Epidermal melanocyte (primary cell): Measurements from ENCODE around the gene OXTR.

ENCODE experiments used
- DNase-seq: peaks from one replicate; pipeline ENCODE4 v3.0.0; 2011; ENCODE audit warnings: low spot score; ENCODE audit not compliant: insufficient read length

Gene OXTR

DNA sequence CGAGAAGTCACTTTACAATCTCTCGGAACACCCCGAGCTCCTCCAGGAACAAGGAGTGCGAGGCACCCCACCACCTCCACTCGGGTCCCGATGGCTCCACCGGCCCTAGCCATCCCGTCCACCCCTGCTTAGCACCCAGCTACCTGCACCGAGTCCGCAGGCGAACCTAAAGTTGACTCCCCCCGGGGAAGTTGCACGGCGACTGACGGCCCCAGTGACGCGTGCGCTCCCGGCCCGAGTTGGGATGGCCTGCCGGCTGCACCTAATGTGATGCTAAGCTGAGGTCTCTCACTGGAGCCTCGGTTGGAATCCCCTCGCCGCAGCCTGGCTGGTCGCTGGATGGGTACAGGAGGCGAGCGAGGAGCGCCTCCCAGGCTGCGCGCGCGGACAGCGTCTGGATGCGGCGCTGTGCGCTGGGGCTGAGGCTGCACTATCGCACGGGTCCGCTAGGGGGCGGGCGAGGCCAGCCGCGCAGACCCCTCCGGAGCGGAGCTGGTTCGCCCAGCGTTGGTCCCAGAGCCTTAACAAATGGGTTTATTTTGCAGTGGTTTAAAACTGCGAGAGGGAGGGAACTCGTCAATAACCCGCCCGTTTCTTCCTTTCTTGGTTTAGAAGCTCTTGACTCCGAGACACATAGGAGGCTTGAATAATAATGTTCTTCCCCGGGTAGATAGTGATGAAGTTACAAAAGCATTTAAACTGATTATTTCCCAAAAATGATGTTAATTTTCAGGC is at the start of gene OXTR:
OXTR (minus strand) TSS at position 526 of the 735 bp plus-strand sequence. CDS start 1,426 bp downstream, outside the sequence.
- peak; percentile 95 for DNase-seq

DNA sequence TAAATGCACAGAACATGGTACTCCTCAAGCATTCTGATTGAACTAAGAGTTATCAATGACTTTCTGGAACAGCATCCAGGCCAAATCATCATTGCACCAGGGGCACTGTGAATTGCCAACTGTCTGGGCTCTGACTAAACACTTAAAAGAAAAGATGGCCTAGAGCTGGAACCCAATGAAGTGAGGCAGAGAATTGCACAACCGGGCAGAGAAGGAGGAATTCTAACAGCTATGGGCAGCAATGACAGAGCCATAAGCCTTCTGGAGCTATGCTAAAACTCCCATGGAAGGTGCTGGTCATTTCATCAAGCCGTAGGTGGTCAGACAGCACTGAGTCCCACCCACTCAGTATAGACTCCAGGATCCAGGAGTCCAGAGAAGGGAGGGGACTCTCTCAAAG is 48.1 kb upstream of the OXTR start:
- DNase-seq: no peak

DNA sequence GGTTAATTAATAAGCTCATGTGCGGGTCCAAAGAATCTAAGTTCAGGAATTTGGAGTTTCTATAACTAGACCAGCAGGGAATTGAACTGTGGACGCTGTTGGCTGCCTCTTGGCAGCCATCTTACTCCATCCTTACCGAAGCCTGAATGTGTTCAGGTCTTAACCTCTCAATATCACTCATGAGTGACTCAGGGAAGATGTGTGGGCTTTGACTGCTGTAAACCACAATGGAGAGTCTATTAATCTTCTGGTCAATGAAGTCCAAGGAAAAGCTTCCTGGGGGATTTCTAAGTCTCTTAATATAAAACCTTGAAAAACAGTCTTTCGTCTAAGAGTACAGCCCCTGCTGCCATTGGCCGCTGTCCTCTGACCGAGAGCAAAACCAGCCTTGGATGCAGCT is 46.7 kb upstream of the OXTR start:
- no peak for DNase-seq

DNA sequence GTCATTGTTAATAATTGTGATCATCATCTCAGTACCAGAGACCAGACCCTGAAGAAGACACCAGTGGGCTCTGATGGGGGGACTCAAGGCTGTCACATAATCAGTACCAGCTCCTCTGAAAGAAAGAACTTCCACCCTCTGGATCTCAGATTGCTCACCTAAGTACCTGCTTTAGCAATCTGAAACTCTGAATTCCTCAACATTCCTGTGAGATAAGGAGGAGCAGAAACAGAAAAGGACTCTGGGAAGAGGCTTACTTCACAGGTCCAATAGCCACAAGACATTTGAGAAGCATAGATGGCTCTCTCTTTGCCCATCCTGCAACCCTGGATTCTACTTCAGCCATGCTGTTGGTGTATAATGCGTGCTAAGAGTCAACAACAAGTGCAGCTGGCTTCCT is 44.0 kb upstream of the OXTR start:
- no peak for DNase-seq

DNA sequence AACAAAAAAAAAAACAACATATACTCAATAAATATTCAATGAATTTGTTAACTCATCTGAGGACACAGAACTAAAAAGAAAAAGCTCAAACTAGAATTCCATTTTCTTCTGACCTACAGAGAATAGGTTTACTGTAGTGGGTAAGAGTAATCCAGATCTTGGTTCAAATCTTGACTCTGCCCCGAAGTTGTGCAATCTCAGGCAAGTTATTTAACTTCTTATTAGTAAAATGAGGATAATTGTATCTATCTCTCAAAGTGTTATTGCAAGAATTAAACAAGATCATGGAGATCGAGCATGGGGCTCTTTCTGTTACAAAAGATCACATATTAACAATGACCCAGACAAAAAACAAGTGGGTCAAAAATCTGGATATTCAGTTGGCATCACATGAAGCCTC is 41.1 kb upstream of the OXTR start:
- DNase-seq: no peak

DNA sequence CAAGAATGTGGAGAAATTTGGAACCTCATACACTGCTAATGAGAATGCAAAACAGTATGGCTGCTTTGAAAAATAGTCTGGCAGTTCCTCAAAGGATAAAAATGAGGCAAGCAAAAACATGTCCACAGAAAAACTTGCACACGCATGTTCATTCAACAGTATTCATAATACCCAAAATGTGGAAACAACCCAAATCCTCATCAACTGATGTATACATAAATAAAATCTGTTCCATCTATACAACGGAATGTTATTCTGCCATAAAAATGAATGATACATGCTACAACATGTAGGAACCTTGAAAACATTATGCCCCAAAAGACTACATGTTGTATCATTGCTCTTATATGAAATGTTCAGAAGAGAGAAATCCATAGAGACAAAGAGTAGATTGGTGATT is 36.4 kb upstream of the OXTR start:
- DNase-seq: no peak

DNA sequence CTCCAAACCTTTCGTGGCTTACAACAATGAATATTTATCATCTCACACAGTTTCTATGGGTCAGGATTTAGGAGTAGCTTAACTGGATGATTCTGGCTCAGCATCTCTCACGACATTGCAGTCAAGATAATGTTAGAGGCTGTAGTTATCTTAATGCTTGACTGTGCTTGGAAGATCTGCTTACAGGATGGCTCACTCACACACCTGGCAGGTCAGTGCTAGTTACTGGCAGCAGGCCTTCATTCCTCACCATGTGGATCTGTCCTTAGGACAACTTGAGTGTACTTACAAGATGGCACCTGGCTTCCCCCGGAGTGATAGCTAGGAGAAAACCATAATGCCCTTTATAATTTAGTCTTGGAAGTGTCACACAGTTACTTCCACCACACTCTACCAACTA is 32.8 kb upstream of the OXTR start:
- no peak for DNase-seq

DNA sequence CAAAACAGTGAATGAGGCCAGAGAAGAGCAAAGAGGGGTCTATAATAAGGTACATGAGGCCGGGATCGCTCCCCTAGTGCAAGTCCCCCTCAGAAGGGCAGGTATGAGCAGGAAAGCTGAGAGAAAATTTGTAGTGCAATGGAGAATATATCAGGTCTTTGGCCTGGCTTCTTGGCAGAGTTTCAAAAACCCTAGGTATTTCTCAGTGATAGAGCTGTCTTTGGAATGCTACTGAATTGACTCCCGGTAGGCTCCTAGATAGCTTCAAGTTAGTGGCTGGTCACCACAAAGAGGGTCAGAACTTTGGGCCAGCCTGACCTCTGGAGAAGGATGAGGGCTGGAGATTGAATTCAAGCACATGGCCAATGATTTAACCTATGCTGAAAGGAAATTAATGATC is 30.6 kb upstream of the OXTR start:
- no peak for DNase-seq

DNA sequence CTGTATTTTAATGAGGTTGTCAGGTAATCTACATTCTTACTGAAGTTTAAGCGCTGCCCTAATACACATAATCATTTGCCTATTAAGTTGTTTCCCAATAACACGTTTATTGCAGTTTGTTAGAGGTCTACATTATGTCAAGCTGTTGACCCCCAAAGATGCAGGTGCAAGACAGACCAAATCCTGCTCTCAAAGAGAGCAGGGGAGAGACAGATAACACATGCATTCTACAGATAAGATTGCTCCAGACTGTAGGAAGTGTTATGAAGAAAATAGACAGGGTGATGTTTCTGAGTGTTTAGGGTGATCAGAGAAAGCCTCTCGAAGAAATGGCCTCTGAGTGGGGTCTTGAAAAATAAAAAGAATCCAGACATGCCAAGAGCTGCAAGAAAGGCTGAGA is 24.8 kb upstream of the OXTR start:
- no peak for DNase-seq

DNA sequence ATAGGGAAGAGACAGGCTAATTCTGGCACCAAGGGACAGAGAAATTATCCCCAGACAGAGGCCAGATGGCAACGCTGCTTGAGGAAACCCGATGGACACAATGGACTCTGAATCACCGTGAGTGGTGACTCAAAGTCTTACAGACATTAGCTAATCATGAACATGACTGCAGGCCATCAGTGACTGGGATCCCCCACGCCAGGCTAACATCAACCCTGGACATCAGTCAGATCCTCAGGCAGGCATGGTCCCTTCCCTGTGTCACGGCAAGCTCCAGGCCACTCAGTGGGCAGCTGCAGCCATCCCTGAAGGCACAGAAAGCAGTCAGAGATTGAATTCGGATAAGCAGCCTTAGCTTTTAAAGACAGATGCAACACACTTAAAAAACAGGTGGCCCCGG is 23.8 kb upstream of the OXTR start:
- DNase-seq: no peak

DNA sequence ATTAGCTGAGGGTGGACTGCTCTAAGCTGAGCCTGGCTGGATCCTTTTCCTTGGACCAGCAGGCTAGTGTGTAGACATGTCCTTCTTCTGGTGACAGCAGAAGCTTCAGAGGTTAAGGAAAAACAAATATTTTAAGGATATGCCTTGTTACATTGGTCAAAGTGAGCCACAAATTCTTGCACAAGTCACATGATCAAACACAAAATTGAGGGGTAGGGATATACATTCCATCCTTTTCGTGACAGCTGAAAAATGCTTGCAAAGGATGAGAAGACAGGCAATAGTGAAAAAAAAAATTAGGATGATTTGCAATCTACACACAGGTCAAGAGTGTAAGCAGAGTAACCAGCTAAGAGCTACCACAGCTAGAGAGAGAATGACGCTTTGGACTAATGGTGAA is 21.1 kb upstream of the OXTR start:
- DNase-seq: no peak

DNA sequence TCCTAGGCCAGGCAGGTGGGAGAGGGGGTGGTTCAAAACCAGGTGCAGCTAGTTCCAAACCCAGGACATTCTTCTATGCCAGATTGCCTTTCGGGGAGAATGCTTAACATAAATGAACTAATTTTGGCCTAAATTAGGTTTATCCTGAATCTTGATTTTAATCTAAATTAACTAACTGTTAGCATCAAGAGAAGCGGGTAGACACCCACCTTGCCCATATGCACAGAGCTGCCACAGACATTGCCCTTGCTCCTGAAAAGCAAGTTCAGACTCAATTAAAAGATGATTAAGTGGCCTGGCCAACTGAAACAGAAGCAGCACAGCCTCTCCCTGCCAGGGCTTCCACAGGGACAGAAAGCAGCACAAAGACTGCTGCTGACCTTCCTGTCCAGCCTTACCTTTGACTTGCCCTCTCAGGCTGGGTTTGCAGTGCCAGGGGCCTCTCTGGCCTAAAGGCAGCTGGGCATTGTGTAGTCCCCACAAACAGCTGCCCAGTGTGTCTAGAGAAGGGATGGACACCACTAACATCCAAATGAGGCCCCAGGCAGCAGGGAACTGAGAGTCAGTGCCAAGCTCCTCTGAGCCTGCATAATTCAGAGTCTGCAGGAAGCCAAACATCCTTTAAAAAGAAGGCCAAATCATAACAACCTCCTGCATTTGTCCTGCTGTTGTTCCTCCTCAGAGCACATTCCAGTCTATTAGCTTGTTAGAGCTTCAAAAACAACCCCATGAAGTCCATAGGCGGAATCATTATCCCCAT is 15.4 kb upstream of the OXTR start:
- DNase-seq: peak; percentile 50

DNA sequence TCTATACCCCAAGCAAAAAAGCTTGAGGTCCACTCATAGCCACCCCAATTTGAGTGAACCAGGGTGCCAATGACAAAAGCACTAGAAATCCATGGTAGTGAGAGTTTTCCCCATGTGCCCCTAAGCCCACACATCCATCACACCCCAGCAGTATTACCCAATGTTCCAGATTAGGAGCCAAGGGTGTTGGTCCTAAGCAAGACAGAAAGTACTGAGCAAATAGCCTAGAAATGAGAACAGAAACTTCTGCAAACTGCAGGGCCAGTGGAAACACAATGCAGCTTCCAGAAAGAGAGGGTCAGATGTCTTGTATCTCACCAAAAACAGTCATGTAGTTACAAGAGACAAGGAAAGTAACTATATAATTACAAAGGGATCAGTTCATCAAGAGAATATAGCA is 10.9 kb upstream of the OXTR start:
- DNase-seq: no peak

DNA sequence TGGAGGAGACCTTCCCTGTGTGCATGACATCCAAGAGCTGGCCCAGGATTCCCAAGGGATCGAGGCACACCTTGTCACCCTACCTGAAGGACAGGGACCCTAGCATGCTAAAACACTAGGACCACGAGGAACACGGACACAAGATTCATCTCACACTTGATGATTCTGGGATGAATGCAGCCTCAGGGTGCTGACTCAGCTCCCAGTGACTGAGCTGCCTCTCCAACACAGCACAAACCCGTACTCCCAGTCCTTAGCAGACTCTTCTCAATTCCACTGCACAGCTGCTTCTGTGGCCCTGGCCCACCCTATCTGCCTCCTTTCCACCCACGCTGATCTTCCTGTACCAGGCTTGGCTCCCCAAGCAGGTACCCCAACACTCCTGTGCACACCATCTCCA is 9.1 kb upstream of the OXTR start:
- no peak for DNase-seq

DNA sequence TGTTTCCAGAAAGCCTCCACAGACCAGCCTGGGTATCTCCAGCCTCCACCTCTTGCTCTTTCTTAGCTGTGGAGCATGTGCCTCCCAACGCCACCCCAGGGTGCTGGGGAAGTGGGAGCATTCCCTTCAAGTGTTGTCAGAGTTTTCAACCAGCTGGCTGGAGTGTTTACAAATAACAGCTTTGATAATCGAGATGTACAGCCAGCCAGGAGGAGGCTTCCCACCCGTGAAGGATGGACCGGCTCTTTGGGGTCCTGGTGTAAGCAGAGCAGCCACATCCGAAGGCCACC is 8.5 kb upstream of the OXTR start:
- DNase-seq: no peak

DNA sequence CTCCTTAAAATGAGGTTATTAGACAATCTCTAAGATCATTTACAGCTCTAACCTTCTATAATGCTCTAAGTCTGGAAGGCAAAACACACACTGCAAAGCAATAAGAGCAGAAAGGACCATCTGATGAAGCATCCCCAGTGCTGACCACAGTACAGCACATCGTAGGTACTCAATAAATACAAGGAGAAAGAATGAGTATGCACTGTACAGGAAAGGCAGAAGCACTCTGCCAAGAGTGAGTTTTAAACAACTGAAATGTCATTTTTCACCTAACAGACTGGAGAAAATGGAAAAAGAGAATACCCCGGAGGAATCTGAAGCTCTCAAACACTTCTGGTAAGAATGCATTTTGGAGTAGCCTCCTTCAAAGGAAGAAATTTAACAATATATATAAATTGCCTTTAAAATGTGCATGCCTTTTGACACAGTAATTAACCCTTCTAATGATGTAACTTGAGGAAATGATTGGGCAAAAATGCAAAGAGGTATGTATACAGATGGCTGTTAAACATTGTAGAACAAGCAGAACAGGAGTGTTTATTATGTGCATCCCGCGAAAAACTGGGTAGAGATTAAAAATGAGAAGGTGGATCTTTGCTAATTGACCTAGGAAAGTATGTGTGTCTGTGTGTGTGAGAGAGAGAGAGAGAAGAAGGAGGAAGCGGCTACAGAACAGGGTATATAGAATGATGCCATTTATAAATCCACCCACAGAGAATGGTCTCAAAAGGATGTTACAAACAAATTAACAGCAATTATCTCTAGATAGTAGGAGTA is 8.0 kb upstream of the OXTR start:
- no peak for DNase-seq

DNA sequence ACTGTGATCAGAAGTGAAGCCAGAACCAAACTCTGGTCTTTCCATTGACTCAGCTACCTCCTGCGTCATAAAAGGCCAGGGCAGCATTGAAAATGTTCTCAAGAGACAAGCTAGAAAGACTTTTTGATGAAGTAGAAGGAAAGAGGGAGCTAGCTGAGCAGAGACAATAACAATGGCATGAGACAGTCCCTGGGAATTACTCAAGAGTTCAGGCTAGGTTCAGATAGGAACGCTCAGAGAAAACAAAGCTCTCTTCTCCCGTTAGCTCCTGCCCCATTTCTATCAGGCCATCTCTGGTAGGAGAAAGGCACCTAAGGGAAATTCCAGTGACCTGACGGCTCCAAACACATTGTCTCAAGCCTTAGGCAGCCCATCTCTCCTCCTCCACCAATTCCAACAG is 7.0 kb upstream of the OXTR start:
- no peak for DNase-seq

DNA sequence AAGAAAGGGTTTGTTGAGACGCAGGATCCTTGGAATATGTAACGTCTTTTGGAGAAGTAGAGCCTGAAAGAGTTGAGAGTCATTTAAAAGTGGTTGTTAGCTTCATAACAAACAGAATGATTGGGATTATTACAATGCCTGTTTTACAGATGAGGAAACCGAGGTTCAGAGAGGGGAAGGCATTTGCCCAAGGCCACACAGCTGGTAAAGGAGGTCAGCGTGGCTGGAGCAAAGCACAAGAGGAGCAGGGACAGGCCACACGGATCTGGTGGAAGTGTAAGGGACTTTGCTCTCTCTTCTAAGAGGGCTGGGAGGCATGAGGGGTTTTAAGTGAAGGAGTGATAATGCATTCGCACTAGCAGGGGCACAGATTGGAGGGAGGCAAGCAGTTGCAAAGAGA is 6.2 kb upstream of the OXTR start:
- DNase-seq: no peak

DNA sequence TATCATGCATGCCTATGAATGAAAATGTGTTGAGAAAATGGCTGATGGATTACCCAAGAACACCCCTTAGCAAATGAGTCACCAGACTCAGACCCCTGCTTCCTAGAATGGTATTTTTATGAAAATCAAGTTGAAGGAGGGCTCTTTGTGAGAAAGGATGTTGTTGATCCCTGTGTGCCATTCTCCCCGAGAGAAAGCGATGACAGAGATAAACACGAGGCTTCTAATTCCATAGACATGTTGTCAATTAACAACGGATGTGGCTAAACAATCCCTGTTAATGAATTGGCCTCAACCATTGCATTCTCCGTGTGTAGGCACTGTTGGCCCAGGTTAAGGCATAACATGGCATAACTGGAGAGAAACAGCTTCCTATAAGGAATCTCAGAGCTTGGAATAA is 5.8 kb upstream of the OXTR start:
- DNase-seq: no peak

DNA sequence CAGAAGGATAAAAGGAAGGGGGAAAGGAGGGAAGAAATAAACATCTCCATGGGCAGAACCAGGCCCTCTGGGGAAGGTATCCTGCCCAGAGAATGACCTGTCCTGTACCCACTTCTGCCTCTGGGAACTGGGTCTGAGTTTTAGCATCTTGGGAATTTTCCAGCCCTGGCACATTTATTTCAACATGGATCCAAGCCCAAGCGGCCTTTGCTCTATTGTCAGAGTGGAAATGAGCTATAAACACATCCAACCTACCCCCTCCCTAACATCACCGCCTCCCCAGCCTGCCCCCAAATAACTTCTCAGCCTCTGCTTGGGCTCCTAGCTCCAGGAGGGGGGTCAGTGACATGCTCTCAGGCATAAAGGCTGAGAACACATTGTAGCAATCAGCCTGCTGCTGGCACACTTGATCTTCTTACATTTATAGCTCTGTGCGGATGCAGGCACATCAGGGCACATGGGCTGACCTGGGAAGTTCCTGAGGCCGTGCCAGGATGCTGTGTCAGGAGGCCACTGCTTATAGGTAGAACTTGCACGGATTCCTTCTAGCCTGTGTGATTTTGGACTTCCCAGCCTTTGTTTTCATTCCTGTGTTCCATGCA is 4.6 kb upstream of the OXTR start:
- no peak for DNase-seq

DNA sequence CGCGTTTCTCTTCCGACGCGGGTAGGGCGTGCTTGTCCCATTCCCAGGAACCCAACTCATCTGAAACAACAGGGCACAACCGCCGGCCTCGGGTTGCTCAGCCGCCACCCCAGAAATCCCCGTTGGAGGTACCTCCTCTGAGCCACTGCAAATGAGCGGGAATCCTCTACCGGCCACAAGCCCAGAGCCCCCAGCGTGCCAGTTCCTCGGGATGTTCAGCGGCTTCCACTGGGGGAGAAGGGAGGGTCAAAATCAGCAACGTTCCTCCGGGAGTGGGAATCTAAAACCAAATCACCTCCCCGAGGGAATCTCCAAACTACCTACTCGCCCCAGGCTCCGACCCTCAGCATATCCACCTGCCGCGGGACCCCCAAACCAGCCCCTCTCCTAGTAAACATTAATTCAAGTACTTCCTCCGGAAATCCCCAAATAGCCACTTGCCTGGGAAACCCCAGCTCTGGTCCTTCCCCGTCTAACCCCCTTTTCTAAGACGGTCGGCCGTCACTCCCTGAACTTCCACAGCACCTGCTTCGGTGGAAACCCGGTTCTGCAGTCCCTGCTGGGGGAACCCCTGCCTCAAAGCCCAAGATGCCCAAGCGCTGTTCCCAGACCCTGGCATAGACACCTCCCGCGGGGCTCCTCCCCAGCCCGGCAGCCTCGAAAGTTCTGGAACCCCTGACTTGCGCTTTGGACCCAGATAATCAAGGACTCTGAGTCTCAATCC is 887 bp downstream of the OXTR start:
- DNase-seq: no peak
